Measurements from ENCODE around the gene SPAG17.

SPAG17 gene

DNA sequence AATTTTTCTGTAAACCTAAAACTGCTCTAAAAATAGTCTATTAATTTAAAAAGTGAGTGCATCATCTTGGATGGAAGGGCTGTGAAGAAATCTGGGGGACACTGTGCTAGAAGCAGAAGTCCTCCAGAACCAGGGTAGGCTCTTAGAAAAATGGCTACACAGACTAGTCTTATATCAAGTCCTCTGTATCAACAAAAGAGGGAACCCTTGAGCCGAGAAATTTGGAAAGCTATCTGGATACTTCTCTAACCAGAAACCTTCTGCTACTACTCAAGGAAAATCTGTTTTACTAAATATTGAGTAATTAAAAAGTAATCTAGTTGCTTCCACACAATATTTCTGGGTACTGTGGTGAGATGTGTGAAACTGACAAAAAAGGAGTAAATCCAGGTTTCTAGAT, 163.4 kb downstream of the SPAG17 start:
- POLR2A ChIA-PET = no interaction called here
- DNase-seq (ENCODE audit: extremely low spot score) = no peak
- TF ChIP-seq FOXK2 (IDR thresholded peaks at IDR 0.05) (no peak), FOXA1 (IDR thresholded peaks at IDR 0.05) (no peak), CTBP1 (IDR thresholded peaks at IDR 0.05; ENCODE audit: borderline replicate concordance) (no peak), ZNF384 (IDR thresholded peaks at IDR 0.05) (no peak), TARDBP (IDR thresholded peaks at IDR 0.05) (no peak), SP1 (IDR thresholded peaks at IDR 0.05) (no peak), NFRKB (IDR thresholded peaks at IDR 0.05) (no peak), ELF4 (IDR thresholded peaks at IDR 0.05) (no peak), FOXM1 (IDR thresholded peaks at IDR 0.05; ENCODE audit: borderline replicate concordance) (no peak), HDGF (IDR thresholded peaks at IDR 0.05; ENCODE audit: borderline replicate concordance) (no peak)
- CTCF ChIA-PET = no interaction called here

DNA sequence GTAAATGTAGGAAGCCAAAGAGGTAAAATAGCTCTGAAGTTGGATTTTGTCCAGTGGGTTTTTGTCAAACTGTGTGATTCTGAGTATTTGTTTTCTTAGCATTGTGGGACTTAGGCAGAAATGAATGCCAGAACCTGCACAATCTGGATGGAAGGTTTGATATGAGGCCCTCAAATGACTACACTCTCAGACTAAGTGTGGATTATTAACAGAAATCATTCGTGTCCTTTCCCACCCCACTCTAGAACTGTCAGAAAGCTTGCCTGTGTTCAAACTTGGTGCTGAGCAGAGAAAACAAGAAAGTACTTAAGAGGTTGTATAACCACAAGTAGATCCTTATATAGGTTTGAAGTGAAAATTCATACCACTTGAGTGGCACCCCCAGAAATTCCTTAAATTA, 167.0 kb downstream of the SPAG17 start:
- ChIA-PET CTCF (interaction anchor here (0.8 kb wide), 1 partner anchor 1348 kb away, joined by 3 read pairs; no protein-coding TSS in a partner anchor), POLR2A (no interaction called here)
- TF ChIP-seq CTBP1 (IDR thresholded peaks at IDR 0.05; ENCODE audit: borderline replicate concordance) = no peak
- TF ChIP-seq PKNOX1 (IDR thresholded peaks at IDR 0.05) = no peak
- TF ChIP-seq FOXA1 (IDR thresholded peaks at IDR 0.05) = no peak
- no peak for TF ChIP-seq NFRKB (IDR thresholded peaks at IDR 0.05)
- TF ChIP-seq ZNF384 (IDR thresholded peaks at IDR 0.05) = no peak
- no peak for TF ChIP-seq ARNT (IDR thresholded peaks at IDR 0.05)
- no peak for TF ChIP-seq HDGF (IDR thresholded peaks at IDR 0.05; ENCODE audit: borderline replicate concordance)
- no peak for TF ChIP-seq SP1 (IDR thresholded peaks at IDR 0.05)
- TF ChIP-seq L3MBTL2 (conservative IDR thresholded peaks at IDR 0.05) = no peak
- no peak for TF ChIP-seq FOXM1 (IDR thresholded peaks at IDR 0.05; ENCODE audit: borderline replicate concordance)
- no peak for TF ChIP-seq BHLHE40 (IDR thresholded peaks at IDR 0.05; ENCODE audit: borderline replicate concordance)
- no peak for TF ChIP-seq ELF4 (IDR thresholded peaks at IDR 0.05)
- TF ChIP-seq TARDBP (IDR thresholded peaks at IDR 0.05) = no peak
- TF ChIP-seq LEF1 (IDR thresholded peaks at IDR 0.05; ENCODE audit: borderline replicate concordance) = no peak
- no peak for TF ChIP-seq SUZ12 (IDR thresholded peaks at IDR 0.05)
- no peak for DNase-seq (ENCODE audit: extremely low spot score)

GRCh38 chr1:118013938-118014337, 171.1 kb downstream of the SPAG17 start:
- no peak for DNase-seq (ENCODE audit: extremely low spot score)
- POLR2A ChIA-PET = no interaction called here
- CTCF ChIA-PET = no interaction called here
- TF ChIP-seq SUZ12 (IDR thresholded peaks at IDR 0.05) = no peak
- TF ChIP-seq SP1 (IDR thresholded peaks at IDR 0.05) = no peak
- TF ChIP-seq ELF4 (IDR thresholded peaks at IDR 0.05) = no peak
- TF ChIP-seq FOXA1 (IDR thresholded peaks at IDR 0.05) = no peak
- TF ChIP-seq HDGF (IDR thresholded peaks at IDR 0.05; ENCODE audit: borderline replicate concordance) = no peak
- TF ChIP-seq FOXM1 (IDR thresholded peaks at IDR 0.05; ENCODE audit: borderline replicate concordance) = no peak
- no peak for TF ChIP-seq PKNOX1 (IDR thresholded peaks at IDR 0.05)
- TF ChIP-seq ARNT (IDR thresholded peaks at IDR 0.05) = no peak

- TF ChIP-seq HDGF (IDR thresholded peaks at IDR 0.05; ENCODE audit: borderline replicate concordance) (no peak), SUZ12 (IDR thresholded peaks at IDR 0.05) (no peak), PKNOX1 (IDR thresholded peaks at IDR 0.05) (no peak), FOXM1 (IDR thresholded peaks at IDR 0.05; ENCODE audit: borderline replicate concordance) (no peak), LEF1 (IDR thresholded peaks at IDR 0.05; ENCODE audit: borderline replicate concordance) (no peak), FOXK2 (IDR thresholded peaks at IDR 0.05) (no peak), ARNT (IDR thresholded peaks at IDR 0.05) (no peak), BHLHE40 (IDR thresholded peaks at IDR 0.05; ENCODE audit: borderline replicate concordance) (no peak), SP1 (IDR thresholded peaks at IDR 0.05) (no peak), TARDBP (IDR thresholded peaks at IDR 0.05) (no peak), ELF4 (IDR thresholded peaks at IDR 0.05) (no peak), NFRKB (IDR thresholded peaks at IDR 0.05) (no peak), FOXA1 (IDR thresholded peaks at IDR 0.05) (no peak), L3MBTL2 (conservative IDR thresholded peaks at IDR 0.05) (no peak), ZNF384 (IDR thresholded peaks at IDR 0.05) (no peak), CTBP1 (IDR thresholded peaks at IDR 0.05; ENCODE audit: borderline replicate concordance) (no peak)
- ChIA-PET POLR2A (no interaction called here), CTCF (interaction anchor here (0.6 to 1.1 kb wide), 2 partner anchors 11 to 53 kb away, joined by 3 read pairs; no protein-coding TSS in a partner anchor)
- no peak for DNase-seq (ENCODE audit: extremely low spot score)
Measured at GRCh38 chr1:118013336-118013735, 171.7 kb downstream of the SPAG17 start.

GRCh38 chr1:118012515-118013124, 172.4 kb downstream of the SPAG17 start:
- ChIA-PET CTCF (interaction anchor here (0.6 to 1.1 kb wide), 2 partner anchors 11 to 53 kb away, joined by 3 read pairs; no protein-coding TSS in a partner anchor), POLR2A (no interaction called here)
- TF ChIP-seq ZNF384 (IDR thresholded peaks at IDR 0.05) = no peak
- no peak for TF ChIP-seq SP1 (IDR thresholded peaks at IDR 0.05)
- TF ChIP-seq HDGF (IDR thresholded peaks at IDR 0.05; ENCODE audit: borderline replicate concordance) = no peak
- no peak for TF ChIP-seq CTBP1 (IDR thresholded peaks at IDR 0.05; ENCODE audit: borderline replicate concordance)
- no peak for TF ChIP-seq FOXK2 (IDR thresholded peaks at IDR 0.05)
- TF ChIP-seq L3MBTL2 (conservative IDR thresholded peaks at IDR 0.05) = no peak
- TF ChIP-seq SUZ12 (IDR thresholded peaks at IDR 0.05) = no peak
- TF ChIP-seq ELF4 (IDR thresholded peaks at IDR 0.05) = no peak
- no peak for DNase-seq (ENCODE audit: extremely low spot score)

GRCh38 chr1:118008011-118008410, 177.0 kb downstream of the SPAG17 start:
- TF ChIP-seq BHLHE40 (IDR thresholded peaks at IDR 0.05; ENCODE audit: borderline replicate concordance) (no peak), SUZ12 (IDR thresholded peaks at IDR 0.05) (no peak), SP1 (IDR thresholded peaks at IDR 0.05) (no peak), FOXA1 (IDR thresholded peaks at IDR 0.05) (no peak), TARDBP (IDR thresholded peaks at IDR 0.05) (no peak), ELF4 (IDR thresholded peaks at IDR 0.05) (no peak), ARNT (IDR thresholded peaks at IDR 0.05) (no peak)
- POLR2A ChIA-PET = no interaction called here
- CTCF ChIA-PET = no interaction called here
- DNase-seq (ENCODE audit: extremely low spot score) = no peak
